ENCODE measurements around the gene FYB1. TPM values are rescaled to one million over a fixed set of nuclear protein-coding genes. Genes with fewer than 3 reads are reported as not detected.

Gene FYB1
- total RNA-seq, 1 experiment from 2014 or later = 0.42 TPM

- Histone ChIP-seq H3K4me2 (ENCODE audit: low read length) (no peak overlapping the region), H3K27me3 (ENCODE audit: insufficient read depth, low read length) (no peaks in the 10 kb centered on the region), H2AFZ (ENCODE audit: low read depth, low read length, poor library complexity, severe bottlenecking) (no peak overlapping the region), H3K27ac (ENCODE audit: low read depth, low read length) (no peak overlapping the region), H4K20me1 (ENCODE audit: insufficient read depth) (no peaks in the 10 kb centered on the region), H3K4me1 (ENCODE audit: control insufficient read depth in 1 of 2, insufficient read depth in 2 of 2, low read length in 2 of 2) (no peaks in the 10 kb centered on the region), H3K9me2 (ENCODE audit: insufficient read depth) (no peaks in the 10 kb centered on the region), H3K4me3 (replicated peaks in 1 of 2; ENCODE audit: low read depth in 1 of 2, low read length in 2 of 2) (no peak overlapping the region), H3K79me2 (ENCODE audit: insufficient read depth, low read length) (peaks cover 59% of the 10 kb centered on the region), H3K9me3 (ENCODE audit: control insufficient read depth in 1 of 2, insufficient read depth in 1 of 2, low read depth in 1 of 2, low read length in 2 of 2) (no peaks in the 10 kb centered on the region), H3K9ac (ENCODE audit: low read length) (no peak overlapping the region), H3K36me3 (ENCODE audit: control insufficient read depth in 1 of 2, insufficient read depth in 2 of 2, low read length in 2 of 2) (no peaks in the 10 kb centered on the region)
- DNase-seq (ENCODE audit: low read depth, low spot score) = no peak
- CTCF ChIA-PET = no interaction called here
- TF ChIP-seq REST (IDR thresholded peaks at IDR 0.05; ENCODE audit: low read depth) = no peak
- no peak for TF ChIP-seq CTCF (IDR thresholded peaks at IDR 0.05 in 2 of 3, conservative IDR thresholded peaks at IDR 0.05 in 1 of 3; ENCODE audit: borderline replicate concordance in 1 of 3, insufficient read depth in 1 of 3, low read depth in 2 of 3, low read length in 2 of 3)
- TF ChIP-seq EGR1 (IDR thresholded peaks at IDR 0.05; ENCODE audit: low read depth) = no peak
- TF ChIP-seq RAD21 (IDR thresholded peaks at IDR 0.05; ENCODE audit: low read depth) = no peak
- POLR2A ChIA-PET = no interaction called here
- no TSS peak for BruUV-seq (replicated peaks)
- intact Hi-C loops (cut with micrococcal nuclease) = no loop called here
- RAD21 ChIA-PET (ENCODE audit: low non-redundant PET in 1 of 2, low total read pairs in 2 of 2, uncharacterized antibody in 2 of 2, unreplicated experiment in 2 of 2) = no interaction called here
- no peak for ATAC-seq
These were observed 156.8 kb downstream of the FYB1 start for GRCh38 chr5:39062530-39062929.

Data from HCT116 (cell line).